ENCODE measurements around the gene POLG. TPM values are rescaled to one million over a fixed set of nuclear protein-coding genes. Genes with fewer than 3 reads are reported as not detected.

POLG gene
- total RNA-seq, 1 experiment from 2014 or later = 60.3 TPM

DNA sequence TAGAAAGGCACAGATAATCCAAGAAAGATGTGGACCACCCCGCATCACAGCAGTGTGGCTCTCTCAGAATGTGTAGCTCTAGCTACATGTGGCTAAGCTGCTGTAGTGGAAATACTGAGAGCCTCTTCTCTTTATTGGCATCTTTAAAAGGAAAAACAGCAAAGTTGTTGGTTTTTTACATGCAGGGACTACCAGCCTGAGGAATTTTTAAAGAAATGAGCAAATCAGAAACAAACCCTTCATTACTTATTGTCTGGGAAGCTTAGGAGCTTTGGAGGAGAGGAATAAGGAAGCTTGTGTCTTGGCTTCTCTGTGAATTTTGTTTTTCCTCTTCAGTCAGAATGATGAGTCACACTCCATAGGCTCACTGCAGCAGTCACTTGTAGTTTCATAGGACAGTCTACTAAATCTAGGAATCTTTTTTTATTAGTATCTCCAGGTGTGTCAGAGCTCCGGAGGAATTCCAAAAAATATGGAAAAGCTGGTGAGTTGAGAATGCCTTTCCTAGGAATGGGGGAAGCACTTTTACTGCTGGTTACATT lies 27.5 kb downstream of the POLG start:
- H2BK120ac ChIP-seq (ENCODE audit: low read depth, low read length, poor library complexity, severe bottlenecking) = no peak overlapping the region
- H2BK20ac ChIP-seq (ENCODE audit: low read depth, low read length, poor library complexity, severe bottlenecking) = no peak overlapping the region
- H3K14ac ChIP-seq (ENCODE audit: insufficient read depth, low read length) = no peak overlapping the region
- Mint-ChIP-seq H3K36me3 (ENCODE audit: insufficient read depth in 1 of 3, low read depth in 3 of 3) (peaks cover 39 to 79% (median 78%) of the 10 kb centered on the region in 3 experiments; a peak in 6 of 7 replicates), H3K4me1 (no peaks in the 10 kb centered on the region), H3K27me3 (ENCODE audit: low read depth) (no peaks in the 10 kb centered on the region), H3K4me3 (no peak overlapping the region), H3K9me3 (no peaks in the 10 kb centered on the region), H3K27ac (no peak overlapping the region)
- no peak overlapping the region for H3K4me2 ChIP-seq (ENCODE audit: insufficient read depth, insufficient read length, low read length)
- H3K4ac ChIP-seq (ENCODE audit: low read depth, low read length) = no peak overlapping the region
- H3K18ac ChIP-seq (ENCODE audit: insufficient read length, low read depth, low read length) = no peak overlapping the region
- H2AK5ac ChIP-seq (ENCODE audit: insufficient read length, low read length) = no peak overlapping the region
- no peak for DNase-seq
- no peak overlapping the region for H4K8ac ChIP-seq (replicated peaks; ENCODE audit: insufficient read length, low read depth, low read length)
- TF ChIP-seq, protein P1, sequence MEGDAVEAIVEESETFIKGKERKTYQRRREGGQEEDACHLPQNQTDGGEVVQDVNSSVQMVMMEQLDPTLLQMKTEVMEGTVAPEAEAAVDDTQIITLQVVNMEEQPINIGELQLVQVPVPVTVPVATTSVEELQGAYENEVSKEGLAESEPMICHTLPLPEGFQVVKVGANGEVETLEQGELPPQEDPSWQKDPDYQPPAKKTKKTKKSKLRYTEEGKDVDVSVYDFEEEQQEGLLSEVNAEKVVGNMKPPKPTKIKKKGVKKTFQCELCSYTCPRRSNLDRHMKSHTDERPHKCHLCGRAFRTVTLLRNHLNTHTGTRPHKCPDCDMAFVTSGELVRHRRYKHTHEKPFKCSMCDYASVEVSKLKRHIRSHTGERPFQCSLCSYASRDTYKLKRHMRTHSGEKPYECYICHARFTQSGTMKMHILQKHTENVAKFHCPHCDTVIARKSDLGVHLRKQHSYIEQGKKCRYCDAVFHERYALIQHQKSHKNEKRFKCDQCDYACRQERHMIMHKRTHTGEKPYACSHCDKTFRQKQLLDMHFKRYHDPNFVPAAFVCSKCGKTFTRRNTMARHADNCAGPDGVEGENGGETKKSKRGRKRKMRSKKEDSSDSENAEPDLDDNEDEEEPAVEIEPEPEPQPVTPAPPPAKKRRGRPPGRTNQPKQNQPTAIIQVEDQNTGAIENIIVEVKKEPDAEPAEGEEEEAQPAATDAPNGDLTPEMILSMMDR (conservative IDR thresholded peaks at IDR 0.05) = no peak
- no peaks in the 10 kb centered on the region for H3K79me1 ChIP-seq (ENCODE audit: insufficient read depth, low read depth, low read length, poor library complexity, severe bottlenecking)
- no peaks in the 10 kb centered on the region for H3K79me2 ChIP-seq (ENCODE audit: insufficient read depth, low read length)
- no peak overlapping the region for H3K56ac ChIP-seq (ENCODE audit: insufficient read length, low read depth, low read length)
- no peaks in the 10 kb centered on the region for H3K9me3 ChIP-seq (ENCODE audit: control insufficient read depth, low read depth, low read length)
- H3K4me1 ChIP-seq (ENCODE audit: insufficient read depth, low read length) = no peaks in the 10 kb centered on the region
- no peak overlapping the region for H3K9ac ChIP-seq (ENCODE audit: extremely low read depth, insufficient read length, low read length)
- H3K27me3 ChIP-seq (ENCODE audit: insufficient read depth, low read length) = no peaks in the 10 kb centered on the region
- H3T11ph ChIP-seq (ENCODE audit: low read length) = no peak overlapping the region
- H4K20me1 ChIP-seq (ENCODE audit: control insufficient read depth, insufficient read depth, insufficient read length) = no peaks in the 10 kb centered on the region
- no peak overlapping the region for H2AFZ ChIP-seq (ENCODE audit: low read length)
- H4K91ac ChIP-seq (ENCODE audit: insufficient read length, low read depth, low read length) = no peak overlapping the region
- H2BK15ac ChIP-seq (ENCODE audit: low read depth, low read length) = no peak overlapping the region
- no peak overlapping the region for H4K5ac ChIP-seq (ENCODE audit: insufficient read length, low read depth, low read length)
- no peaks in the 10 kb centered on the region for H3K23me2 ChIP-seq (ENCODE audit: insufficient read length, low read depth, low read length, poor library complexity, severe bottlenecking)
- no peak overlapping the region for H2BK12ac ChIP-seq (ENCODE audit: insufficient read length, low read depth, low read length)
- WGBS (ENCODE audit: extremely low coverage, insufficient read length, low lambda C conversion rate) = no CpG with 5 or more reads among the region's 2 CpGs
- H3K23ac ChIP-seq (ENCODE audit: insufficient read length, low read depth, low read length) = no peak overlapping the region
- H2BK5ac ChIP-seq (ENCODE audit: insufficient read length, low read length) = no peak overlapping the region
- H3K27ac ChIP-seq (ENCODE audit: insufficient read length, low read depth, low read length) = no peak overlapping the region
